WI38 (cell line): ENCODE results near the gene CDH23.

Experiments used
- H3K4me3 ChIP-seq: 2 replicates; pipeline ENCODE4 v1.5.1; 2011; ENCODE audit warnings: low read depth, mild to moderate bottlenecking, control low read depth, low read length
- CTCF ChIP-seq: IDR thresholded peaks from 2 replicates; pipeline ENCODE4 v1.5.1; 2012; ENCODE audit warnings: low read depth, mild to moderate bottlenecking, control low read depth, low read length

The CDH23 gene

GRCh38 chr10:71832967-71833366 lies 436.2 kb downstream of the CDH23 start:
- TF ChIP-seq CTCF = no peak
- H3K4me3 ChIP-seq = no peak overlapping the region

- no peak for TF ChIP-seq CTCF
- H3K4me3 ChIP-seq = no peak overlapping the region
Observed at GRCh38 chr10:71833451-71834342, 437.0 kb downstream of the CDH23 start.

- TF ChIP-seq CTCF = no peak
- no peak overlapping the region for H3K4me3 ChIP-seq
Observed at GRCh38 chr10:71834343-71834674, 437.6 kb downstream of the CDH23 start.

GRCh38 chr10:71835671-71836595 lies 439.2 kb downstream of the CDH23 start:
- no peak for TF ChIP-seq CTCF
- no peak overlapping the region for H3K4me3 ChIP-seq

GRCh38 chr10:71836596-71836974 lies 439.9 kb downstream of the CDH23 start:
- TF ChIP-seq CTCF = no peak
- H3K4me3 ChIP-seq = no peak overlapping the region

- peak; percentile 11; the same call in 1 of the 2 replicates for TF ChIP-seq CTCF
- no peak overlapping the region for H3K4me3 ChIP-seq
Observed at GRCh38 chr10:71837098-71837827, 440.5 kb downstream of the CDH23 start.
